Activated T-cell treated with anti-CD3 and anti-CD28 coated beads, Interleukin-2, amount 50 U/mL, for 4 hours (primary cell): ENCODE measurements around the gene PDIA6. TPM values are rescaled to one million over a fixed set of nuclear protein-coding genes. Genes with fewer than 3 reads are reported as not detected.

Experiments used
- ATAC-seq, 2 donors: fragments of 200-7000 bp; cut with Tn5 transposase; one replicate each; pipeline ENCODE4 v1.10.0; 2021
- DNase-seq: peaks from one replicate; pipeline ENCODE4 v3.0.0-alpha.2; 2020
- H3K27me3 Mint-ChIP-seq: one replicate; pipeline ENCODE4 v1.8.0; 2021; ENCODE audit warnings: low read depth, mixed read lengths
- H3K36me3 Mint-ChIP-seq: one replicate; pipeline ENCODE4 v1.8.0; 2022; ENCODE audit warnings: mixed read lengths; ENCODE audit not compliant: insufficient read depth
- H3K4me1 Mint-ChIP-seq: one replicate; pipeline ENCODE4 v1.8.0; 2021; ENCODE audit warnings: low read depth, mixed read lengths
- H3K4me3 Mint-ChIP-seq: one replicate; pipeline ENCODE4 v1.8.0; 2021; ENCODE audit warnings: mild to moderate bottlenecking, moderate library complexity, mixed read lengths
- H3K9me3 Mint-ChIP-seq: one replicate; pipeline ENCODE4 v1.8.0; 2021; ENCODE audit warnings: mixed read lengths
- total RNA-seq, 3 donors: library from RNA; stranded (reverse); gene quantifications; one replicate each; pipeline ENCODE4 v1.2.1, GENCODE V29; 2021

PDIA6 gene
- total RNA-seq, 3 donors from 2014 or later = 169 to 241 (median 175) TPM

GRCh38 chr2:10733566-10733925 lies 79.0 kb downstream of the PDIA6 start:
- H3K36me3 Mint-ChIP-seq = no peaks in the 10 kb centered on the region
- H3K9me3 Mint-ChIP-seq = no peaks in the 10 kb centered on the region
- H3K4me3 Mint-ChIP-seq = no peak overlapping the region
- ATAC-seq (no peak), DNase-seq (no peak)
- H3K4me1 Mint-ChIP-seq = no peaks in the 10 kb centered on the region
- H3K27me3 Mint-ChIP-seq = no peaks in the 10 kb centered on the region

Other genes with a start within 250 kb of the PDIA6 start
- gene NOL10, start 122.8 kb downstream of the PDIA6 start, total RNA-seq = 10 to 100 TPM; 63.2 to 74.8 (median 69.2) TPM
- under 1 TPM in 1 of 3 donors, not detected in 2; 0.14 TPM for gene ATP6V1C2, start 91.2 kb downstream of the PDIA6 start, total RNA-seq
- gene KCNF1, start 99.1 kb upstream of the PDIA6 start, total RNA-seq = not detected